ENCODE results near the gene GON4L. TPM values are rescaled to one million over a fixed set of nuclear protein-coding genes. Genes with fewer than 3 reads are reported as not detected.
A peak's percentile ranks its signal among the peaks of the same experiment; 100 is the strongest.
"Not testable (repeated sequence)": the region's sequence is repeated elsewhere in the genome, so short reads cannot be mapped to it uniquely, and the experiment has no call there.

The GON4L gene
- total RNA-seq, 1 donor from 2014 or later = 34.2 TPM

- no peak for DNase-seq (ENCODE audit: extremely low read depth, low read depth, low spot score)
Measured at GRCh38 chr1:155834296-155834926, 22.6 kb downstream of the GON4L start.

- no peak for DNase-seq (ENCODE audit: extremely low read depth, low read depth, low spot score)
Measured at GRCh38 chr1:155833665-155834295, 23.2 kb downstream of the GON4L start.

GRCh38 chr1:155831279-155831976, 25.6 kb downstream of the GON4L start:
- no peak for DNase-seq (ENCODE audit: extremely low read depth, low read depth, low spot score)

GRCh38 chr1:155827450-155827849, 29.6 kb downstream of the GON4L start:
- no peak for DNase-seq (ENCODE audit: extremely low read depth, low read depth, low spot score)

GRCh38 chr1:155816351-155816750, 40.7 kb downstream of the GON4L start:
- DNase-seq (ENCODE audit: extremely low read depth, low read depth, low spot score) = no peak

- no peak for DNase-seq (ENCODE audit: extremely low read depth, low read depth, low spot score)
Measured at GRCh38 chr1:155813672-155814071, 43.3 kb downstream of the GON4L start.

- no peak for DNase-seq (ENCODE audit: extremely low read depth, low read depth, low spot score)
Measured at GRCh38 chr1:155812878-155813277, 44.1 kb downstream of the GON4L start.

GRCh38 chr1:155809088-155809487, 47.9 kb downstream of the GON4L start:
- no peak for DNase-seq (ENCODE audit: extremely low read depth, low read depth, low spot score)

- DNase-seq (ENCODE audit: extremely low read depth, low read depth, low spot score) = no peak
Measured at GRCh38 chr1:155801149-155801548, 55.9 kb downstream of the GON4L start.

GRCh38 chr1:155795618-155796017, 61.4 kb downstream of the GON4L start:
- DNase-seq (ENCODE audit: extremely low read depth, low read depth, low spot score) = not testable (repeated sequence)

- DNase-seq (ENCODE audit: extremely low read depth, low read depth, low spot score) = no peak
Measured at GRCh38 chr1:155794605-155795245, 62.3 kb downstream of the GON4L start.

- no peak for DNase-seq (ENCODE audit: extremely low read depth, low read depth, low spot score)
Measured at GRCh38 chr1:155793213-155793612, 63.8 kb downstream of the GON4L start.

- DNase-seq (ENCODE audit: extremely low read depth, low read depth, low spot score) = no peak
Measured at GRCh38 chr1:155777582-155777981, 79.4 kb downstream of the GON4L start.

- DNase-seq (ENCODE audit: extremely low read depth, low read depth, low spot score) = no peak
Measured at GRCh38 chr1:155776414-155776813, 80.6 kb downstream of the GON4L start.

GRCh38 chr1:155773221-155773620, 83.8 kb downstream of the GON4L start:
- DNase-seq (ENCODE audit: extremely low read depth, low read depth, low spot score) = no peak

- no peak for DNase-seq (ENCODE audit: extremely low read depth, low read depth, low spot score)
Measured at GRCh38 chr1:155769257-155769656, 87.8 kb downstream of the GON4L start.

GRCh38 chr1:155767399-155767989, 89.5 kb downstream of the GON4L start:
- DNase-seq (ENCODE audit: extremely low read depth, low read depth, low spot score) = not testable (repeated sequence)

- not testable (repeated sequence) for DNase-seq (ENCODE audit: extremely low read depth, low read depth, low spot score)
Measured at GRCh38 chr1:155763989-155764388, 93.0 kb downstream of the GON4L start.

- peak; percentile 66 for DNase-seq (ENCODE audit: extremely low read depth, low read depth, low spot score)
Measured at GRCh38 chr1:155763090-155763815, 93.8 kb downstream of the GON4L start.

- DNase-seq (ENCODE audit: extremely low read depth, low read depth, low spot score) = no peak
Measured at GRCh38 chr1:155761736-155762405, 95.1 kb downstream of the GON4L start.

Measured in glomerular endothelial cell (primary cell).